PC-3 (cell line): ENCODE data around the gene CCNI2. TPM values are rescaled to one million over a fixed set of nuclear protein-coding genes. Genes with fewer than 3 reads are reported as not detected.

Source experiments
- ATAC-seq: fragments of 200-7000 bp; cut with Tn5 transposase; 2 replicates; pipeline ENCODE4 v1.9.1; 2020; ENCODE audit warnings: mild to moderate bottlenecking, moderate library complexity
- BruUV-seq: library from RNA; stranded (reverse); fragments of 400-500 nt; replicated peaks from 2 replicates; lab custom pipeline; 2021; lab: Mats Ljungman, UMichigan
- CTCF ChIA-PET: fragments of 300-600 bp; sonication (Branson Sonifier 250); formaldehyde crosslinking; loops from one replicate; lab custom pipeline; 2022; ENCODE audit warnings: antibody characterized with exemption; lab: Charles Lee
- POLR2A ChIA-PET: fragments of 300-600 bp; sonication (Branson Sonifier 250); formaldehyde crosslinking; loops from one replicate; lab custom pipeline; 2022; ENCODE audit warnings: antibody characterized with exemption; ENCODE audit not compliant: unreplicated experiment; lab: Charles Lee
- DNase-seq: peaks from one replicate; pipeline ENCODE4 v3.0.0-alpha.2; 2015
- H2AFZ ChIP-seq: fragments of 300-600 bp; sonication (generic); 2 replicates; pipeline ENCODE4 v1.6.0; 2016; ENCODE audit warnings: antibody characterized with exemption, low read length
- H3F3A ChIP-seq: fragments of 300-600 bp; sonication (generic); one replicate; pipeline ENCODE4 v1.6.0; 2017; ENCODE audit warnings: antibody characterized with exemption, low read length, control low read depth, mild to moderate bottlenecking; ENCODE audit not compliant: unreplicated experiment
- H3K27ac ChIP-seq: fragments of 300-600 bp; sonication (generic); 2 replicates; pipeline ENCODE4 v1.5.1; 2016; ENCODE audit warnings: mild to moderate bottlenecking, low read length
- H3K27me3 ChIP-seq: fragments of 300-600 bp; sonication (generic); 2 replicates; pipeline ENCODE4 v1.6.1; 2016; ENCODE audit warnings: low read length, mixed read lengths
- H3K36me3 ChIP-seq: fragments of 300-600 bp; sonication (generic); 2 replicates; pipeline ENCODE4 v1.6.1; 2016; ENCODE audit warnings: low read depth, mixed run types, low read length, mixed read lengths
- H3K4me1 ChIP-seq: fragments of 300-600 bp; sonication (generic); 2 replicates; pipeline ENCODE4 v1.5.1; 2016; ENCODE audit warnings: low read length; ENCODE audit not compliant: insufficient read depth
- H3K4me2 ChIP-seq: fragments of 300-600 bp; sonication (generic); 2 replicates; pipeline ENCODE4 v1.6.0; 2016; ENCODE audit warnings: low read length
- H3K4me3 ChIP-seq: fragments of 300-600 bp; sonication (generic); 2 replicates; pipeline ENCODE4 v1.5.1; 2016; ENCODE audit warnings: mild to moderate bottlenecking, low read length, mixed read lengths
- H3K79me2 ChIP-seq: fragments of 300-600 bp; sonication (generic); 2 replicates; pipeline ENCODE4 v1.6.1; 2017; ENCODE audit warnings: low read length, mixed read lengths
- H3K9ac ChIP-seq: fragments of 300-600 bp; sonication (generic); 2 replicates; pipeline ENCODE4 v1.6.0; 2016; ENCODE audit warnings: mild to moderate bottlenecking, low read length
- H3K9me2 ChIP-seq: fragments of 300-600 bp; sonication (generic); replicated peaks from 2 replicates; pipeline ENCODE4 v1.6.1; 2016; ENCODE audit warnings: mixed run types, low read length, mixed read lengths
- H3K9me3 ChIP-seq: fragments of 300-600 bp; sonication (generic); 2 replicates; pipeline ENCODE4 v1.6.1; 2016; ENCODE audit warnings: low read length, mixed read lengths
- H4K20me1 ChIP-seq: fragments of 300-600 bp; sonication (generic); 2 replicates; pipeline ENCODE4 v1.6.1; 2016; ENCODE audit warnings: low read length, mixed read lengths
- CTCF ChIP-seq: fragments of 300-600 bp; sonication (generic); conservative IDR thresholded peaks from 2 replicates; pipeline ENCODE4 v1.5.1; 2017; ENCODE audit warnings: antibody characterized with exemption, low read depth, mild to moderate bottlenecking, low read length
- EZH2 ChIP-seq: fragments of 300-600 bp; sonication (generic); IDR thresholded peaks from one replicate; pipeline ENCODE4 v1.6.1; 2017; ENCODE audit warnings: antibody characterized with exemption, mild to moderate bottlenecking, low read length; ENCODE audit not compliant: unreplicated experiment
- EZH2phosphoT487 ChIP-seq: fragments of 300-600 bp; sonication (generic); IDR thresholded peaks from 2 replicates; pipeline ENCODE4 v1.6.1; 2018; ENCODE audit warnings: mild to moderate bottlenecking, antibody characterized with exemption, low read length, borderline replicate concordance
- intact Hi-C: fragments of 100-400 bp; cut with micrococcal nuclease; formaldehyde crosslinking; loops from 2 replicates; pipeline ENCODE4 v1.9.0; 2023
- total RNA-seq: library from RNA; depleted of rRNA; stranded (reverse); fragments of >200 nt; gene quantifications from 2 replicates; pipeline ENCODE4 v1.2.3, GENCODE V29; 2014

Gene CCNI2
- total RNA-seq, 1 experiment from 2014 or later: not detected

GRCh38 chr5:132739232-132739631 lies 8.0 kb upstream of the CCNI2 start:
- H3K4me1 ChIP-seq: peaks cover 15% of the 10 kb centered on the region
- no peak for TF ChIP-seq CTCF
- TF ChIP-seq EZH2: no peak
- TF ChIP-seq EZH2phosphoT487: no peak
- H2AFZ ChIP-seq: no peak overlapping the region
- H3K79me2 ChIP-seq: peaks cover 21% of the 10 kb centered on the region
- no peak overlapping the region for H3K4me3 ChIP-seq
- DNase-seq (no peak), ATAC-seq (no peak)
- no peak overlapping the region for H3K4me2 ChIP-seq
- CTCF ChIA-PET: no interaction called here
- BruUV-seq: no TSS peak
- intact Hi-C loops: no loop called here
- no peak overlapping the region for H3K27ac ChIP-seq
- no peaks in the 10 kb centered on the region for H3K27me3 ChIP-seq
- H3K9me2 ChIP-seq: no peaks in the 10 kb centered on the region
- no peaks in the 10 kb centered on the region for H4K20me1 ChIP-seq
- H3K9ac ChIP-seq: no peak overlapping the region
- POLR2A ChIA-PET: no interaction called here
- H3K9me3 ChIP-seq: no peaks in the 10 kb centered on the region
- H3F3A ChIP-seq: no peaks in the 10 kb centered on the region
- H3K36me3 ChIP-seq: no peaks in the 10 kb centered on the region

GRCh38 chr5:132742158-132742557 lies 5.1 kb upstream of the CCNI2 start:
- ATAC-seq (no peak), DNase-seq (no peak)
- no peaks in the 10 kb centered on the region for H3F3A ChIP-seq
- no peak for TF ChIP-seq EZH2phosphoT487
- no peak for TF ChIP-seq CTCF
- no peak for TF ChIP-seq EZH2
- ChIA-PET POLR2A (no interaction called here), CTCF (no interaction called here)
- peaks cover 4% of the 10 kb centered on the region; the same call in 1 of the 2 replicates for H3K4me1 ChIP-seq
- no peaks in the 10 kb centered on the region for H3K27me3 ChIP-seq
- H2AFZ ChIP-seq: no peak overlapping the region
- H3K9ac ChIP-seq: no peak overlapping the region
- H3K4me3 ChIP-seq: no peak overlapping the region
- no peaks in the 10 kb centered on the region for H3K36me3 ChIP-seq
- no peaks in the 10 kb centered on the region for H3K9me2 ChIP-seq
- BruUV-seq: no TSS peak
- intact Hi-C loops: no loop called here
- H3K4me2 ChIP-seq: no peak overlapping the region
- peaks cover under 1% of the 10 kb centered on the region; the same call in 1 of the 2 replicates for H3K79me2 ChIP-seq
- no peaks in the 10 kb centered on the region for H4K20me1 ChIP-seq
- no peak overlapping the region for H3K27ac ChIP-seq
- no peaks in the 10 kb centered on the region for H3K9me3 ChIP-seq

- no peaks in the 10 kb centered on the region for H3K9me3 ChIP-seq
- H3K4me1 ChIP-seq: peaks cover 3% of the 10 kb centered on the region; the same call in 1 of the 2 replicates
- H3K27ac ChIP-seq: no peak overlapping the region
- DNase-seq (no peak), ATAC-seq (no peak)
- BruUV-seq: no TSS peak
- H4K20me1 ChIP-seq: no peaks in the 10 kb centered on the region
- ChIA-PET POLR2A (no interaction called here), CTCF (no interaction called here)
- no peaks in the 10 kb centered on the region for H3K79me2 ChIP-seq
- H3K4me3 ChIP-seq: no peak overlapping the region
- no peaks in the 10 kb centered on the region for H3F3A ChIP-seq
- no peaks in the 10 kb centered on the region for H3K27me3 ChIP-seq
- TF ChIP-seq CTCF: no peak
- TF ChIP-seq EZH2: no peak
- TF ChIP-seq EZH2phosphoT487: no peak
- intact Hi-C loops: no loop called here
- H3K9ac ChIP-seq: no peak overlapping the region
- H3K36me3 ChIP-seq: no peaks in the 10 kb centered on the region
- no peaks in the 10 kb centered on the region for H3K9me2 ChIP-seq
- no peak overlapping the region for H2AFZ ChIP-seq
- H3K4me2 ChIP-seq: no peak overlapping the region
These were observed 4.6 kb upstream of the CCNI2 start for GRCh38 chr5:132742626-132743025.
